WTC11 (cell line): ENCODE data around the gene NUMA1. TPM values are rescaled to one million over a fixed set of nuclear protein-coding genes. Genes with fewer than 3 reads are reported as not detected.

Experiments used
- AR ChIP-seq: fragments of 250-450 bp; sonication (Bioruptor Pico); IDR thresholded peaks from 2 replicates; pipeline ENCODE4 v1.9.0; 2021; ENCODE audit warnings: mild to moderate bottlenecking
- microRNA-seq: library from miRNA; unstranded; fragments of <30 nt; microRNA quantifications from one replicate; pipeline ENCODE4 v1.2.0, GENCODE V29; 2022; ENCODE audit warnings: borderline number of aligned reads
- total RNA-seq: library from RNA; stranded (reverse); gene quantifications from 3 replicates; pipeline ENCODE4 v1.2.3, GENCODE V29; 2021

Gene NUMA1
- total RNA-seq, 1 experiment from 2014 or later: 147 TPM

- no peak for TF ChIP-seq AR (CRISPR knock-in tag)
Observed at GRCh38 chr11:71955898-71956456, 124.4 kb downstream of the NUMA1 start (continued).

Small RNA genes within 50 kb of the gene (microRNA-seq; reads per million reads assigned to microRNA genes)
- gene MIR3165: not detected

Other genes starting within 250 kb of the NUMA1 start
- gene DEFB108B, start 247.3 kb downstream of the NUMA1 start, total RNA-seq: not detected in 3 replicates
- not detected in 3 replicates for gene DEFB131B, start 202.1 kb downstream of the NUMA1 start, total RNA-seq
- gene XNDC1N, start 151.9 kb downstream of the NUMA1 start, total RNA-seq: 10.6 to 14.6 TPM (median 11.8 TPM) in 3 replicates
- gene RNF121, start 151.5 kb downstream of the NUMA1 start, total RNA-seq: 40.2 to 45.3 TPM (median 41.0 TPM) in 3 replicates
- gene IL18BP, start 81.6 kb downstream of the NUMA1 start, total RNA-seq: 14.1 to 17.3 TPM (median 15.0 TPM) in 3 replicates
- 5.3 to 5.6 TPM (median 5.3 TPM) in 3 replicates for gene LRRC51, start 308 bp upstream of the NUMA1 start, total RNA-seq
- 79.4 to 84.3 TPM (median 80.4 TPM) in 3 replicates for gene LAMTOR1, start 22.8 kb upstream of the NUMA1 start, total RNA-seq
- not detected in 3 replicates for gene TOMT, start 25.4 kb upstream of the NUMA1 start, total RNA-seq
- 60.2 to 75.4 TPM (median 66.1 TPM) in 3 replicates for gene ANAPC15, start 32.2 kb upstream of the NUMA1 start, total RNA-seq
- gene FOLR3, start 55.2 kb upstream of the NUMA1 start, total RNA-seq: 0.25 TPM in 1 of 3 replicates, not detected in the others
- 0.35 to 0.87 TPM (median 0.85 TPM) in 3 replicates for gene FOLR1, start 111.6 kb upstream of the NUMA1 start, total RNA-seq
- not detected in 3 replicates for gene FOLR2, start 136.3 kb upstream of the NUMA1 start, total RNA-seq
- gene INPPL1, start 144.2 kb upstream of the NUMA1 start, total RNA-seq: 125 to 138 TPM (median 136 TPM) in 3 replicates
- 1.3 to 1.6 TPM (median 1.3 TPM) in 3 replicates for gene PHOX2A, start 163.6 kb upstream of the NUMA1 start, total RNA-seq